Measurements from ENCODE around the gene TRIOBP. TPM values are rescaled to one million over a fixed set of nuclear protein-coding genes. Genes with fewer than 3 reads are reported as not detected.

TRIOBP gene
- total and polyA plus RNA-seq, 2 of the 13 experiments (the other 11 are each of a cell fraction or from before 2014, with no cell fraction given): 6.1 to 15.4 TPM

DNA sequence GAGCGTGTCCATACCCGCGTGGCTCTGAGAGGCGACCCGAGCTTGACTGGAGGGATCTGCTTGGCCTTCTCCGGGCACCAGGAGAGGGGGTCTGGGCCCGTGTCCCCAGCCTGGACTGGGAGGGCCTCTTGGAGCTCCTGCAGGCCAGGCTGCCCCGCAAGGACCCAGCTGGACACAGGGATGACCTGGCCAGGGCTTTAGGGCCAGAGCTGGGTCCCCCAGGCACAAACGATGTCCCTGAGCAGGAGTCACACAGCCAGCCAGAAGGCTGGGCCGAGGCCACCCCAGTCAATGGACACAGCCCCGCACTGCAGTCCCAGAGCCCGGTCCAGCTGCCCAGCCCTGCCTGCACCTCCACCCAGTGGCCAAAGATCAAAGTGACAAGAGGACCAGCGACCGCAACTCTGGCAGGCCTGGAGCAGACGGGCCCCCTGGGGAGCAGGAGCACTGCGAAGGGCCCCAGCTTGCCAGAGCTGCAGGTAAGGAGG is 38.2 kb downstream of the TRIOBP start (continued):
- TF ChIP-seq ZNF746 (CRISPR knock-in tag; IDR thresholded peaks at IDR 0.05): no peak
- no peak for TF ChIP-seq ZNF124 (CRISPR knock-in tag; IDR thresholded peaks at IDR 0.05)
- TF ChIP-seq, protein P1, sequence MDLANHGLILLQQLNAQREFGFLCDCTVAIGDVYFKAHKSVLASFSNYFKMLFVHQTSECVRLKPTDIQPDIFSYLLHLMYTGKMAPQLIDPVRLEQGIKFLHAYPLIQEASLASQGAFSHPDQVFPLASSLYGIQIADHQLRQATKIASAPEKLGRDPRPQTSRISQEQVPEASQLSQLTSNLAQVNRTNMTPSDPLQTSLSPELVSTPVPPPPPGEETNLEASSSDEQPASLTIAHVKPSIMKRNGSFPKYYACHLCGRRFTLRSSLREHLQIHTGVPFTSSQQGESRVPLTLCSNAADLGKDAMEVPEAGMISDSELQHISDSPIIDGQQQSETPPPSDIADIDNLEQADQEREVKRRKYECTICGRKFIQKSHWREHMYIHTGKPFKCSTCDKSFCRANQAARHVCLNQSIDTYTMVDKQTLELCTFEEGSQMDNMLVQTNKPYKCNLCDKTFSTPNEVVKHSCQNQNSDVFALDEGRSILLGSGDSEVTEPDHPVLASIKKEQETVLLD (CRISPR knock-in tag; IDR thresholded peaks at IDR 0.05; ENCODE audit: low read depth): no peak
- TF ChIP-seq, protein P2, sequence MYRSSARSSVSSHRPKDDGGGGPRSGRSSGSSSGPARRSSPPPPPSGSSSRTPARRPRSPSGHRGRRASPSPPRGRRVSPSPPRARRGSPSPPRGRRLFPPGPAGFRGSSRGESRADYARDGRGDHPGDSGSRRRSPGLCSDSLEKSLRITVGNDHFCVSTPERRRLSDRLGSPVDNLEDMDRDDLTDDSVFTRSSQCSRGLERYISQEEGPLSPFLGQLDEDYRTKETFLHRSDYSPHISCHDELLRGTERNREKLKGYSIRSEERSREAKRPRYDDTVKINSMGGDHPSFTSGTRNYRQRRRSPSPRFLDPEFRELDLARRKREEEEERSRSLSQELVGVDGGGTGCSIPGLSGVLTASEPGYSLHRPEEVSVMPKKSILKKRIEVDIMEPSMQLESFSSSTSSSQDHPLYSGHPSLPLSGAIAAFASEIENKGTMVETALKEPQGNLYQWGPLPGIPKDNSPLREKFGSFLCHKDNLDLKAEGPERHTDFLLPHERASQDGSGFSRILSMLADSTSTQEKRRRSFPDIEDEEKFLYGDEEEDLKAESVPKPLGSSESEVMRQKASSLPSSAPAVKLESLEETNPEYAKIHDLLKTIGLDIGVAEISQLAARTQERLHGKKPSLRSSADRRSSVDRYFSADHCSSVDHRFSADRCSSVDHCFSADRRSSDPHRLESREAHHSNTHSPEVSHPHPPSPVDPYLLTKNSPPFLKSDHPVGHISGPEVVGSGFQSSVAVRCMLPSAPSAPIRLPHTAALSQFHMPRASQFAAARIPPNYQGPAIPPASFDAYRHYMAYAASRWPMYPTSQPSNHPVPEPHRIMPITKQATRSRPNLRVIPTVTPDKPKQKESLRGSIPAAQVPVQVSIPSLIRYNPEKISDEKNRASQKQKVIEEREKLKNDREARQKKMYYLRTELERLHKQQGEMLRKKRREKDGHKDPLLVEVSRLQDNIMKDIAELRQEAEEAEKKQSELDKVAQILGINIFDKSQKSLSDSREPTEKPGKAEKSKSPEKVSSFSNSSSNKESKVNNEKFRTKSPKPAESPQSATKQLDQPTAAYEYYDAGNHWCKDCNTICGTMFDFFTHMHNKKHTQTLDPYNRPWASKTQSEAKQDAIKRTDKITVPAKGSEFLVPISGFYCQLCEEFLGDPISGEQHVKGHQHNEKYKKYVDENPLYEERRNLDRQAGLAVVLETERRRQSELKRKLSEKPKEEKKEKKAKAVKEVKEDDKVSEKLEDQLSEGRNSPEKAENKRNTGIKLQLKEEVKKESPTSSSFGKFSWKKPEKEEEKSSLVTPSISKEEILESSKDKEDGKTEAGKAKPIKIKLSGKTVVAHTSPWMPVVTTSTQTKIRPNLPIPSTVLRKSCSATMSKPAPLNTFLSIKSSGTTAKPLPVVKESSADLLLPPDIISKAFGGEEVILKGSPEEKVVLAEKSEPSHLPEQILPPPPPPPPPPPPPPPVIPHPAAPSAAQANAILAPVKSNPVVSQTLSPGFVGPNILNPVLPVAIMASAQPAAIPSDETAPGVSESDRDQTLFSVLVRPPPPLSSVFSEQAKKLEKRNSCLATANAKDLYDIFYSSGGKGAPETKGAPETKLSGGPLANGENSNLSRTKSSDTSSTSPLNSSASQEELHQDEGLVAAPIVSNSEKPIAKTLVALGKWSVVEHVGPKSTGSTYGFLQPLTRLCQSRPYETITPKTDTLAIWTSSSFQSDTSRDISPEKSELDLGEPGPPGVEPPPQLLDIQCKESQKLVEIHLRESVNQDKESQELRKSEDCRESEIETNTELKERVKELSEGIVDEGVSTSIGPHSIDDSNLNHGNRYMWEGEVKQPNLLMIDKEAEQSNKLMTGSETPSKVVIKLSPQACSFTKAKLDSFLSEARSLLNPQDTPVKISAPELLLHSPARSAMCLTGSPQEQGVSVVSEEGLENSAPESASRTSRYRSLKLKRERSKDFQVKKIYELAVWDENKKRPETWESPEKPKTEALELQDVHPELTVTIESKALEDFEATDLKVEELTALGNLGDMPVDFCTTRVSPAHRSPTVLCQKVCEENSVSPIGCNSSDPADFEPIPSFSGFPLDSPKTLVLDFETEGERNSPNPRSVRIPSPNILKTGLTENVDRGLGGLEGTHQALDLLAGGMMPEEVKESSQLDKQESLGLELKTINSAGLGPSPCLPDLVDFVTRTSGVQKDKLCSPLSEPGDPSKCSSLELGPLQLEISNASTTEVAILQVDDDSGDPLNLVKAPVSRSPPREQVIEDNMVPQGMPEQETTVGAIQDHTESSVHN (CRISPR knock-in tag; IDR thresholded peaks at IDR 0.05): no peak
- TF ChIP-seq, protein P3, sequence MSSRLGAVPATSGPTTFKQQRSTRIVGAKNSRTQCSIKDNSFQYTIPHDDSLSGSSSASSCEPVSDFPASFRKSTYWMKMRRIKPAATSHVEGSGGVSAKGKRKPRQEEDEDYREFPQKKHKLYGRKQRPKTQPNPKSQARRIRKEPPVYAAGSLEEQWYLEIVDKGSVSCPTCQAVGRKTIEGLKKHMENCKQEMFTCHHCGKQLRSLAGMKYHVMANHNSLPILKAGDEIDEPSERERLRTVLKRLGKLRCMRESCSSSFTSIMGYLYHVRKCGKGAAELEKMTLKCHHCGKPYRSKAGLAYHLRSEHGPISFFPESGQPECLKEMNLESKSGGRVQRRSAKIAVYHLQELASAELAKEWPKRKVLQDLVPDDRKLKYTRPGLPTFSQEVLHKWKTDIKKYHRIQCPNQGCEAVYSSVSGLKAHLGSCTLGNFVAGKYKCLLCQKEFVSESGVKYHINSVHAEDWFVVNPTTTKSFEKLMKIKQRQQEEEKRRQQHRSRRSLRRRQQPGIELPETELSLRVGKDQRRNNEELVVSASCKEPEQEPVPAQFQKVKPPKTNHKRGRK (CRISPR knock-in tag; IDR thresholded peaks at IDR 0.05): no peak
- no peak for TF ChIP-seq HNRNPUL1 (IDR thresholded peaks at IDR 0.05; ENCODE audit: low read depth, low read length)
- no peak for TF ChIP-seq SRSF9 (IDR thresholded peaks at IDR 0.05; ENCODE audit: borderline replicate concordance, insufficient read depth, low read depth, low read length, poor library complexity, severe bottlenecking)
- TF ChIP-seq SSRP1 (CRISPR knock-in tag; IDR thresholded peaks at IDR 0.05): no peak
- TF ChIP-seq MIER2 (CRISPR knock-in tag; IDR thresholded peaks at IDR 0.05): no peak
- no peak for TF ChIP-seq KAT7 (CRISPR knock-in tag; IDR thresholded peaks at IDR 0.05; ENCODE audit: borderline replicate concordance)
- peak; percentile 25; the same call in 1 of the 2 replicates for TF ChIP-seq ZNF792 (CRISPR knock-in tag; IDR thresholded peaks at IDR 0.05)
- TF ChIP-seq ZSCAN30 (CRISPR knock-in tag; IDR thresholded peaks at IDR 0.05): no peak
- TF ChIP-seq HMG20A (CRISPR knock-in tag; IDR thresholded peaks at IDR 0.05; ENCODE audit: borderline replicate concordance): no peak
- TF ChIP-seq, protein P4, sequence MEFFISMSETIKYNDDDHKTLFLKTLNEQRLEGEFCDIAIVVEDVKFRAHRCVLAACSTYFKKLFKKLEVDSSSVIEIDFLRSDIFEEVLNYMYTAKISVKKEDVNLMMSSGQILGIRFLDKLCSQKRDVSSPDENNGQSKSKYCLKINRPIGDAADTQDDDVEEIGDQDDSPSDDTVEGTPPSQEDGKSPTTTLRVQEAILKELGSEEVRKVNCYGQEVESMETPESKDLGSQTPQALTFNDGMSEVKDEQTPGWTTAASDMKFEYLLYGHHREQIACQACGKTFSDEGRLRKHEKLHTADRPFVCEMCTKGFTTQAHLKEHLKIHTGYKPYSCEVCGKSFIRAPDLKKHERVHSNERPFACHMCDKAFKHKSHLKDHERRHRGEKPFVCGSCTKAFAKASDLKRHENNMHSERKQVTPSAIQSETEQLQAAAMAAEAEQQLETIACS (CRISPR knock-in tag; IDR thresholded peaks at IDR 0.05): no peak
- TF ChIP-seq, protein P5, sequence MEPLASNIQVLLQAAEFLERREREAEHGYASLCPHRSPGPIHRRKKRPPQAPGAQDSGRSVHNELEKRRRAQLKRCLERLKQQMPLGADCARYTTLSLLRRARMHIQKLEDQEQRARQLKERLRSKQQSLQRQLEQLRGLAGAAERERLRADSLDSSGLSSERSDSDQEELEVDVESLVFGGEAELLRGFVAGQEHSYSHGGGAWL (CRISPR knock-in tag; IDR thresholded peaks at IDR 0.05): no peak
- TF ChIP-seq NCOA2 (CRISPR knock-in tag; IDR thresholded peaks at IDR 0.05): no peak
- TF ChIP-seq MEIS1 (CRISPR knock-in tag; IDR thresholded peaks at IDR 0.05; ENCODE audit: borderline replicate concordance): peak; percentile 58; the same call in 1 of the 2 replicates
- TF ChIP-seq XBP1 (CRISPR knock-in tag; IDR thresholded peaks at IDR 0.05): no peak
